Superior temporal gyrus (tissue), 1 donor: ENCODE measurements around the gene HTR4.

Experiments used
- DNase-seq: peaks from one replicate; pipeline ENCODE4 v3.0.0-alpha.2; 2016; ENCODE audit errors: extremely low spot score

Gene HTR4

DNA sequence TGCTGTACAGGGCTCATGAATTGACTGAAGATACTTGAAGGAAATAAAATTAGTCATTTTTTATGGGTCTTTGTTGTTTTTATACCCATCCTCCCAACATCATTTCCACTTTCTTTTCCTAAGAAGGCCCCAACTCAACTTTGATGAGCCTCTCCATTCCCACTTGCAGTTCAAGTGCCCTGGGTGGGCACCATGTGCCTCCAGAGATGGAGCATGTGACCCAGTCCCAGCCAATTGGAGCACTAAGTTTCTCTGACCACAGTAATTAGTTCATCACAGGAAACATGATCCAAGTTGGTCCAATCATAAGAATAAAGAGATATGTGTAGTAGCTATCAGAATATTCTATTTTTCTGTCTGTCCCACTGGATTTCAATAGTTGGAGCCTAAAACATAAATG is 46.9 kb downstream of the HTR4 start:
- DNase-seq, result no peak

DNA sequence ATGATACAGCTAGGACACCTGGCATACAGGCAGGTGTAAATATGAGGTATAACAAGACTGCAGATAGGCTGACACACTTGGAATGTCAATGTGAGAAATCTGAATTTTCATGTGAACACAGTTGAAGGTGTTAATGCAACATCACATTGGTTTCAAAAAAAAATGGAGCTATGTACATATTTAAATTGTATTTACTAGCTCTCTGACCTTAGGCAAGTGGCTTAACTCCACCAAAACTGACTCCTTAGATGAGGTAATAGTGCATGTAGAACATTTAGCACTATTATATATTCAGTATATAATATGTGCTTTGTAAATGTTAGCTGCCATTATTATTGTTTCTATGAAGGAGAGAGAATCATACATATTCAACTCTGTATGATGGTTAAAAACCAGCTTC is 48.0 kb downstream of the HTR4 start:
- DNase-seq, result no peak

DNA sequence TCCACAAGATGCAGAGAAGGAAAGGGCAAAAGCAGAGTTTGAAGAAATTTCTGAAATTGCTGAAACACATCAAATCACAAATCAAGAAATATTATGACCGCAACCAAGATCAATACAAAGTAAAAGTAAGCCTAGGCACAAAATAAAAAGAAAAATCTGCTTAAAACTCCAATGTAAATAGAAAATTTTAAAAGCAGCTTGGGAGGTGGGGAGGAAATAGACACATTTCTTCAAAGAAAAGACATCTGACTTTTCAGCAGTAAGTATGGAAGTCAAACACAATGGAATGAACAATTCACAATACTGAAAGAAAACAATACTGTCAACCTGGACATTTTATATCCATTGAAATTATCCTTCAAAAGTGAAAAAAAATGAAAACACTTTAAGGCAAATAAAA is 55.1 kb downstream of the HTR4 start:
- no peak for DNase-seq

DNA sequence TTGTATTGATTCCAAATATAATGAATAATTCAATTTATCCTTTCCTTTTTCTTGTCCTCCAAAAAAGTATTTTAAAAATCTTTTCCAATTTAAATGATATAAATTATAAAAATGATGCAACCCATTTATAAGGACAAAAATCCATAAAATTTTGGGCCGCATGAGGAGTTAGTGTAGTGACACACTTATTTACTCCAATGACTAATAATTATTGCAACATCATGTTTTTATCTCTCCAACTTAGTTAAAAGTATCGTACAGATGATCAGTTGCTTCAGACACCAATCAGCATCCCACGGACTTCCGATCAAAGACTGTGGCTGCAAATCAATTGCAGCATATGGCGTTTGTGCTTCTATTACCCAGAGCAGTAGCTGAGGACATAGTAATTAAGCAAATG is 58.6 kb downstream of the HTR4 start:
- DNase-seq, result no peak

DNA sequence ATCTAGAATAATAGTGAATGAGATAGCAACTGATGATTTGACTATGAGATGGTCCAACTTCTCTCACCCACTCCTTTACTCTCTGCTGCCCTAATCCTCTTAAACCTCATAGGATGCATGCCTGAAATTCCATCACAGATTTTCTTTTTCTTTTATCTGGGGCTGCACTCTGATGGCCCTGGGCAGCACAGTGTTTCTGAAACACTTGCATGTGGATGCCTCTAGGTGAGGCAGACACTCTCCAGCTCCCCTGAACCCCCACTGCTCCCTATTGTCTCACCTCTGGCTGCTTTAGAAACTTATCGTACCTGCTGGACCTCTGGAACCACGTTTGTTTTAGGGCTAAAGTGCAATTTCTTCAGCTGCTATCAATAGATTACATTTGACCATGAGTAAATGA is 67.5 kb downstream of the HTR4 start:
- no peak for DNase-seq

DNA sequence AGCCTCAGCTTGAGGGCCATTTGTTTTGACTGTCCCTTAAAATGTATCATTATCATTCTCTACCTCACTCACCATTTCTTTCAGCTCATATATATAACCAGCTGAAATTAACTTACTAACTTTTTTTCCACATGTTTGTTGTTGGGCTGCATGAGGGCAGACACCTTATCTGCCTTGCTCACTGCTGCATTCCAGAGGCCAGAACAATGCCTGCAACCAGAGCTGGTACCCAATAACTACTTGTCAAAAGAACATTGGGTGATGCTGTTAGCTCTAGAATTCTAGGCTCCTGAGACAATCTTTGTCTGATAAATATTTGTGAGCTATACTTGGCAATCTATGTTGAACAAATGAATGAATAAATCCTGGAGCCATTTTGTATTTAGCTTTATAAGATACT is 68.3 kb downstream of the HTR4 start:
- DNase-seq, result no peak

DNA sequence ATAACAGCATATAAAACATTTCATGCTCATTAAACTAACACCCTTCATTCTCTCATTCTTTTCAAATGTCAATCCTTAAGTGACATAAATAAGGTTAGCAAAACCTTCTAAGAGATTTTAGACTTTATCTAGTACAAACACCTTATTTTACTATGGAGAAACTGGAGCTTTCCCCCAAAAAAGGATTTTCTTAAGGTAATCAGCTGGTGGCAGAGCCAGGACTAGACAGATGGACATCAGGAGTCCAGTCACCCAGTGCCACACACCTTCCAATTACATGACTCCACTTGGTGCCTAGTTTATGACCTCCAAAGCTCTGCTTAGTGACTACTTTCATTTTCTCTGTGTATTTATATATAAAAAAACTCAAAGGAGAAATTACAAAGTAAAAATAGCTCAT is 70.2 kb downstream of the HTR4 start:
- DNase-seq, result no peak

DNA sequence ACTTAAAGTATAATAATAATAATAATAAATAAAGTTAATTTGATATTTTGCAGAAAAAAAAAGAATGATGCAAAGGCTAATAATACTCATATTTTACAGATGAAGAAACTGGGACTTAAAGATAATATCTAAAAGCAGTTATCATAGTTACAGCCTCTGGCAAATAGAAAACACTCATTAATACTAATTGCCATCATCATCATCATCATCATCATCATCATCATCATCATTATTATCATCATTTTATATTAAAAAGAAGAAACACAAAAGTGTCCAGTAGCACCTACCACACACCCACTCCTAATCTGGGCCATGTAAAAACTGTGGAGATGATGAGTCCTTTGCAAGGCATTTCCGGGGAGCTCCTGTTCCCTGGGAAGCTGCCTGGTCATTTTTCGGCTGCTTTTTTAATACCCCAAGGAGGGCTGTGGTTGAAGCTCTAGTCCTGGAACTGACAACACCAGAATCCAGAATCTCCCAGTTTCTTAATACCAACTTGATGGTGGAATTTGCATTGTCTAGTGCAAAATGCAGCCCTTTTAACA is 70.8 kb downstream of the HTR4 start:
- no peak for DNase-seq

DNA sequence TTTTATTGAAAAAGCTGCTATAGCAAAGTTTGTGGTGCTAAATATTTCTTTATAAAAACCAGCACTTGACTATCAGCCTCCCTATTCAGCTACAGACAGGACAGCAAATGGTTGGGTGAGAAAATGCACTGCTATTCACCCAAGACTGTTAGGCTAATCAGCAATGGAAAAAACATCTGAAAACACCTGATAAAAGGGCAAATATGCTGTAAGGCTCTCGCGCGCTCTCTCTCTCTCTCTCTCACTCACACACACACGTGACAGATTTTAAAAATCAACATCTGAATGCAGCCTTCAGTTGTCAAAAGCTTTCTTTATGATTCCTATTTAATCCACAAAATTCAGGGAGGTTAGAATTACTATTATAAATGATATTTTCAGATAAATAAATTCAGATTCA is 80.2 kb downstream of the HTR4 start:
- no peak for DNase-seq

DNA sequence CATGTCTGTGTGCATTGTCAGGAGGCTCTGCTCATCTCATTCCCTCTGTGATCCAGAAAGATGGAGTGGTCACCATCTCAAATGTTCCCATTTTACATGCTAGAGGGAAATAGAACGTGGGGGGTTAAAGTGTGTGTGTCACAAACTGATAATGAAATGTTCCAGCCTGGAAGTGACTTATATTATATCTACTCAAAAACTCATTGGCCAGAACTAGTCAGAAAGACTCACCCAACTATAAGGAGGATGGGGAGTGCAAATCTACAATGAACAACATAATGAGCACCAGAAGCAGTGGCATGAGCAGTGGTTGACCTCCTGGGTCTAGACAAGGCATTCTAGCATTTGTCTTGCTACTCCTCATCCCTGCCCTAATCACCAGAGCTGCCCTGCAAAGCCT is 81.0 kb downstream of the HTR4 start:
- DNase-seq, result no peak

DNA sequence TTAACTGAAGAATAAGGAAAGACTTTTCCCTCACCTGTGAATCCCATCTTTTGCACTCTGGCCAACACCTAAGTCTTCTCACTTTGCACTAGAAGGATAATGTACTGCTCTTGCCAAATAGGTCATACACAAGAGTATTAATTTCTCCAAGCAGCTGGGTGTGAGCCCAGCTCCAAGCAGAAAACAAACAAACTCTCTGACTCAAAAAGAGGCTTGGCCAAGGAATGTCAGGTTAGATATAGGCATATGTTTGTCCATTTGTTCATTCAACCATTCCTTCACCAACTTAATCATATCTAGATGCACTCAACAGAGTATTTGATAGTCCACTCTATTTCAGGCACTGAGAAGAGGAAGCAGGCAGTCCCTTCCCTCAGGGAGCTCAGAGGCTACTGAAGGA is 84.4 kb downstream of the HTR4 start:
- no peak for DNase-seq

DNA sequence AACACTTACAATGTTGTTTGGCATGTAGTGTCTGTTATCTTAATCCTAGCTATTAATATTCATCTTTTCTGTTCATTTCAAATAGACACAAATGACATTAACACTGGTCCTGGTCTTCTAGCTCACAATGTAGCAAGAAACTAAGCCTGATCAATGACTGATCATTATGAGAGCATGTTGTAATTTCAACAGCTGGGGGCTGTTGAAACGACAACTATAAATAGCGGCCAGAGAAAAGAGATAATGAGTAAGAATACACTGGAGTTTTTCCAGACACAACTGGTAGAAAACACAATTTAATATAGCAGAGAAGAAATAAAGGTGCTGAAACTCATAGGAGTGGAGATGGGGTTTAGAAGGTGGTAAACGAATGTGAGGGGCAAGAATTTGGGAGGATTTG is 89.2 kb downstream of the HTR4 start:
- DNase-seq, result no peak

DNA sequence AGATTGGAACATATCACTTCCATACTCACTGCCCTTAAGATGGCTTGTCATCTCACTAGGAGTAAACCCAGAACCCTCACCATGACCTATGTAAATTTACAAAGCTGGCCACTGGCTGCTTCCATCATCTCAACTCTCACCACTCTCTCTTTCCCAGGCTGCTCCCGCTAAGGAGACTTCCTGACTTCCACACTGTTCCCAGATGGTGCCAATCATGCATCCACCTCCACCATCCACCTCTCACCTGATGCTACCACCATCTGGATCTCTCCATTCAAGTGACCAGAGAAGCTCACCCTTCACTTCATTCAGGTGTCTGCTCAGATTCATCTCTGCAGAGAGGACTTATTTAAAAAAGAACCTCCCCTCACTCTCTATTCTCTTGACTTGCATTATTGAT is 91.3 kb downstream of the HTR4 start:
- DNase-seq, result no peak

DNA sequence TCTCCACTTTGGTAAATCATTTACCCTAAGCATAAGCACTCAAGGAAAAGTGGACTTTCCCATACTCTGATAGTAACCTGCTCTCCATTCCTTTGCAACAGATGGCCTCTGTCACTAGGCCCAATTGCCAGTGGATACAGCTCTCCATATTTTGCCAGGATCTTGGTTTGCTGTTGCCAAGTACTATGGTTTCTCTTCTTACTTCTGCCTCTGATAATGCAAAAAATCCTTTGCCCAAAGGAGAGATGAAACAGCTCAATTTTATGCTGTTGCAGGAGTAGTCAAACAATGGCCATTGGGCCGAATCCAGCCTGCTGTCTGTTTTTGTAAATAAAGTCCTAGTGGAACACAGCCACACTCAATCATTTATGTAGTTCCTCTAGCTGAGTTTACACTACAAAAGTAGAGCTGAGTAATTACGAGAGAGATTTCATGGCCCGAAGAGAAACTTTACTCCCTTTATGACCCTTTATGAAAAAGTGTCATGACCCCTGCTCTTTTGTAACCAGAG is 92.5 kb downstream of the HTR4 start:
- no peak for DNase-seq

DNA sequence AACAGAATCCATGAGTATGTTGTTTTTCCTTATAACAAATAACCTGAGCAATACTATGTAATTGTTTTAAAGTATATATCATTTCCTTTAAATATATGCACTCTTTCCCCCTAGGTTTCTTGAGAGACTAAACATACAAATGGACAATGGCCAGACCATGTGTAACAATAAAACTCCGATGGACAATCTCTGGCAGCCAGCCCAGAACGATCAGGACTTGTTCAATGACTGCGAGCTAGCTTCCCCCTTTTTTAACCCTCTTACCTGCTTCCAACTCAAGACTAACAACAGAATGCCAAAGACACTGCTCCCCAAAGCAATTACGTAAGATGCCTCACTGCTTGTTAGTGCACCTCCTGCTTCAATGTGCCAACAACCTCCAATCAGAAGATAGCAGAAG is 94.9 kb downstream of the HTR4 start:
- DNase-seq, result no peak

DNA sequence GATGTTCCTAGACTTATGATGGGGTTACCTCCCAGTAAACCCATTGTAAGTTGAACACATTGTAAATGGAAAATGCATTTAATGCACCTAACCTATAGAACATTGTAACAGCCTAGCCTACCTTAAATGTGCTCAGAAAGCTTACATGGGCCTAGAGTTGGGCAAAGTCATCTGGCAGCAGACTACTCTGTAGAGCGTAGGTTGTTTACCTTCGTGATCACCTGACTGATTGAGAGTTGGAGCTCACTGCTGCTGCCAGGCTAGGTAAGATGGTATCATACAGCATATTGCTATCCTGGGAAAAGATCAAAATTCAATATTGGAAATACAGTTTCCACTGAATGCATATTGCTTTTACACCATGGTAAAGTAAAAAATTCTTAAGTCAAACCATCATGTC is 95.4 kb downstream of the HTR4 start:
- no peak for DNase-seq

DNA sequence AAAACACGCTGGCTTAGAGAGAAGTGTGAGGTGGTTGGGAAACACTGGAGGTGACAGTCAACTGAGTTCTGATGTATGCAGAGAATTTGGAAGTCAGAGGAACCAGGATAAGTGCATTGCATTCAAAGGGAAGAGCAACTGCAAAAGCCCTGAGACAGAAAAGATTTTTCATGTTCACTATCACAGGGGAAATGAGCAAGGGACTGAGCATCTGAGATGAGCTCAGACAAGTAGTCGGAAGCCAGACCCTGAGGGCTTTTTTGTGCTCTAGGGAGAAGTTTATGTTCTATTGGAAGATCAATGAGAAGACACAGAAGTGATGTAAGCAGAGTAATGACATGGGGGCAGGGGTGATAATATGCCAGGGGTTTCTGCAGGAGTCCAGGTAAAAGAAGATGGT is 97.5 kb downstream of the HTR4 start:
- DNase-seq, result no peak

DNA sequence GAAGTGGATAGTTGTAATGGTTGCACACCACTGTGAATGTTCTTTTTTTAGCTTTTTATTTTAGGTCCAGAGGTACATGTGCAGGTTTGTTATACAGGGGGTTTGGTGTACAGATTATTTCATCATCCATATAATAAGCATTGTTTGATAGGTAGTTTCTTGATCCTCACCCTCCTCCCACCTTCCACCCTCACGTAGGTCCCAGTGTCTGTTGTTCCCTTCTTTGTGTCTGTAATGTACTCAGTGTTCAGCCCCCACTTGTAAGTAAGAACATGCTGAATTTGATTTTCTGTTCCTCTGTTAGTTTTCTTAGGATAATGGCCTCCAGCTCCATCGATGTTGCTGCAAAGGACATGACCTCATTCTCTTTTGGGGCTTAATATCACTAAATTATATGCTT is 99.7 kb downstream of the HTR4 start:
- DNase-seq, result no peak

DNA sequence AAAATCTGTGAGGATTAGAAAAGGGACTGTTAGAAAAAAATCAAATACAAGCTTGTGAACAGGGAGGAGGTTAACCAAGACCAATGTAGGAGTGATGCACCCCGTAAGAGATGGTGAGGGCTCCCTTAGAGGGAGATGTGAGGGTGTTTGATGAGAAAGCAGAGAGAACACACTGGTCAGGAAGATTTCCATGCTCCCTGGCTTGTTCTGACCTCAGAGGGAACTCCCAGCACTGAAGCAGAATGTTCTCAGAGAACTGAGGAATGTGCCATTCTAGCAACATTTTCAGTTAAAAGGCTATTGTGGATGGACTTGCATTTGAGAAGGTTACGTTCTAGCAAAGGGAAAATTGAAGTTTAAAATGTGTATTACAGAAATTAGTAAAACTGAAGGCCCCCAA is 110.6 kb downstream of the HTR4 start:
- no peak for DNase-seq

DNA sequence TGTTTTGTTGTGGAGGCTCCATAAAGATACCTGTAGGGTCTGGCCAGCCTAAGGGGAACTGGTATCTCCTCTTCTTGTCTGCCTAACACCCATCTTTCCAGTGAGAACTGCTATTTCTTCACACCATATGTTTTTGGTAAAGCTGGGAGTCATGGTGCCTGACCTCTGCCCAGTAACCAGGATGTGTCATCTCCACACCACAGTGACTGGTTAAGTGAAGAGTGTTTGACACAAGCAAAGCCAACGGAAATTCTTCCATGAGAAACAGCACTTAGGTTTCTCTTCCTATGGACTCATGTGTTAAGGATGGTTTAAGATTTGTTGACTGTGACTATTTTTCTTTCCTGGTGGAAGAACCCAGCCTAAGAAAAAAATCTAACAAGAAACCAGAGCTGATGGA is 111.5 kb downstream of the HTR4 start:
- DNase-seq, result no peak

DNA sequence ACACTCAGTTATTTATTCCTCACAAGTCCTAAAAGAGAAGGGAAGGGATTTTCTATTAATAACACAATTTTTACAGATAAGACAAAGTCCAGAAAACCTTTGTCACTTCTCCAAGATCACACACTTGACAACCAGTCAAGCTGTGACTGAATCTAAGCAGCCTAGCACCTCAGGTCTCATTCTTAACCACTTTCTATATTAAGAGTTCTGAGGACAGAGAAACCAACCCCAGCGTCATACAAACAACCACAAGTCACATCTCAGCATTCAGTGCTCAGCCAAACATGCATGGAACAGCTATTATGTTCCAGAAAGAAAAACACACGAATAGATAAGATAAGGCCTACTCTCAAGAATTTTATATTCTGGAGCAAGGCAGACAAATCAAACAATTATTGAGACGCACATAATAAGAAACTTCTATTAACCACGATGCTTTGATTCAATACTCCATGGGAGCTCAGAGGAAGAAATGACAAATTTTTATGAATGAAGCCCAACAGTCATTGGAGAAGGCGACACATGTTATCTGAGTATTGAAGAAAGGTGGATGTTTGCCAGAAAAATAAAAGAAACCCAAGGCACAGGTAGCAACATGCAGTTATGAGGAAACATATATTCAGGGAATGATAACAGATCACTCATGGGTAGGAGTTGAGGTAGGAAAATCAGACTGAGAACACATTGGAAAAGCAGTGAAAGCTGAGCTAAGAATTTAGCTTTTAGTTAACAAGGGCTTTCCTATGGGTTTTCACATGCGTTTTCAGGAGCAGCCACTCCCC is 113.1 kb downstream of the HTR4 start:
- DNase-seq, result no peak

DNA sequence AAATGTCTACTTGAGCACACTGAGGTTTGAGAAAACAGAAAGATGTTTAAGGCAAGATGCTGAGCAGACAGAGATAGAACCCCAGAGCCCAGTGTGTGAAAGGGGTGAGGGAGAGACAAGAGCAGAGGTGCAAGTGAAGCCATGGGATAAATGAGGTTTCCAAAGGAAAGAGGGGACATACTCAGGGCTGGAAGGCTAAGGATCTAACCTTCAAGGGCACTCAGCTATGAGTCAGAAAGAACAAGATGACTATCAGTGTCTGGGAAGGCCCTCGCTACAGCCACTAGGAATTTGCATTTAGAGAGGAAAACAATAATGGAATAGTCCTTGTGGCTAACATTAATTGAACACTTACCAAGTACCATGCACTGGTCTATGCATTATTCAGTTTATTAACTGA is 113.7 kb downstream of the HTR4 start:
- no peak for DNase-seq

DNA sequence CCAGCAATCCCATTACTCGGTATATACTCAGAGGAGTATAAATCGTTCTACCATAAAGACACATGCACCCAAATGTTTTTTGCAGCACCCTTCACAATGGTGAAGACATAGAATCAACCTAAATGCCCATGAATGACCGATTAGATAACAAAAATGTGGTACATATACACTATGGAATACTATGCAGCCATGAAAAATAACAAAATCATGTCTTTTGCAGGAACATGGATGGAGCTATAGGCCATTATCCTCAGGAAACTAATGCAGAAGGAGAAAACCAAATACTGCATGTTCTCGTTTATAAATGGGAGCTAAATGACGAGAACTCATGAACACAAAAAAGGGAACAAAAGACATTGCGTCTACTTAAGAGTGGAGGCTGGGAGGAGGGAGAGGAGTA is 114.5 kb downstream of the HTR4 start:
- no peak for DNase-seq

DNA sequence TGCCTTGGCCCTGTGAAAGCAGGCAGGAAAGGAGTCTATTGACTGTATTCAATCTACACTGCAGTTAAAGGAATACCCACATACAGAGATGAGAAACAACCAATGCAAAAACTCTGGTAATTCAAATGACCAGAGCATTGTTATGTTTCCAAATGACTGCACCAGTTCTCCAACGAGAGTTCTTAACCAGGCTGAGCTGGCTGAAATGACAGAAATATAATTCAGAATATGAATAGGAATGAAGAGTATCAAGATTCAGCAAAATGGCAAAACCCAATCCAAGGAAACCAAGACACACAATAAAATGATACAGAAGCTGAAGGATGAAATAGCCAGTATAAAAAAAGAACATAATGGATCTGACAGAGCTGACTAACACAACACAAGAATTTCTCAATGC is 119.1 kb downstream of the HTR4 start:
- no peak for DNase-seq
